Kidney (tissue), 14 donors: ENCODE data around the gene DCST1. TPM values are rescaled to one million over a fixed set of nuclear protein-coding genes. Genes with fewer than 3 reads are reported as not detected.
A peak's percentile ranks its signal among the peaks of the same experiment; 100 is the strongest.

Experiments used
- DNase-seq, 5 donors: peaks; one replicate each; pipeline ENCODE4 v3.0.0-alpha.2; 2013 to 2020
- FAIRE-seq: peaks from 2 replicates; lab custom pipeline; 2012; peaks lifted over from hg19 to GRCh38; lab: Jason Lieb, UNC
- H3K27ac ChIP-seq, 2 donors: one replicate each; pipeline ENCODE4 v1.7.0; 2013; ENCODE audit warnings: low read depth in 2 of 2, low read length in 2 of 2, inconsistent platforms in 1 of 2
- H3K27me3 ChIP-seq: one replicate; pipeline ENCODE4 v1.7.1; 2013; ENCODE audit warnings: low read length, inconsistent platforms; ENCODE audit not compliant: control insufficient read depth, insufficient read depth
- H3K36me3 ChIP-seq, 3 donors: one replicate each; pipeline versions ENCODE4 v1.7.0 to v1.7.1; 2013; ENCODE audit warnings: low read length in 3 of 3, control low read depth in 1 of 3, inconsistent platforms in 1 of 3; ENCODE audit not compliant: insufficient read depth in 3 of 3, control insufficient read depth in 2 of 3
- H3K4me1 ChIP-seq, 3 donors: one replicate each; pipeline versions ENCODE4 v1.7.0 to v1.7.1; 2013; ENCODE audit warnings: low read length in 3 of 3, inconsistent platforms in 1 of 3, low read depth in 1 of 3; ENCODE audit not compliant: control insufficient read depth in 2 of 3, insufficient read depth in 2 of 3
- H3K4me3 ChIP-seq, 3 donors: one replicate each; pipeline versions ENCODE4 v1.7.0 to v1.8.1; 2013; ENCODE audit warnings: low read length in 3 of 3, control low read depth in 1 of 3, inconsistent platforms in 1 of 3
- H3K9ac ChIP-seq, 3 donors: one replicate each; pipeline versions ENCODE4 v1.7.0 to v1.7.1; 2013; ENCODE audit warnings: low read length in 3 of 3, control low read depth in 1 of 3, inconsistent platforms in 1 of 3
- H3K9me3 ChIP-seq, 3 donors: one replicate each; pipeline versions ENCODE4 v1.7.0 to v1.7.1; 2013; ENCODE audit warnings: low read length in 3 of 3, control low read depth in 1 of 3, inconsistent platforms in 1 of 3; ENCODE audit not compliant: control insufficient read depth in 2 of 3, insufficient read depth in 1 of 3
- intact Hi-C: fragments of 100-400 bp; cut with DNase I; formaldehyde crosslinking; loops from one replicate; pipeline ENCODE4 v1.11.1; 2022
- polyA plus RNA-seq: library from polyadenylated mRNA; stranded (reverse); fragments of 350-450 nt; fragmentation: Illumina TruSeq; extraction: RNeasy Lipid Tissue Mini Kit (QIAGEN cat#74804); gene quantifications from one replicate; pipeline ENCODE4 v1.2.3, GENCODE V29; 2014; ENCODE audit warnings: low read depth, low replicate concordance; ENCODE audit not compliant: insufficient read depth
- total RNA-seq: library from RNA; stranded (reverse); fragmentation: NEBNext Ultra II Directional; extraction: Animal tissue kit (Norgen Biotek cat#: 25700); gene quantifications from one replicate; pipeline ENCODE4 v1.2.1, GENCODE V29; 2021
- TF ChIP-seq, protein P1 (sequence below): IDR thresholded peaks from 3 replicates; pipeline ENCODE4 v1.5.1; 2012; ENCODE audit warnings: mild to moderate bottlenecking, moderate library complexity, borderline replicate concordance; ENCODE audit not compliant: insufficient read depth; ENCODE audit errors: extremely low read depth
- donor health status: control.
- donor health status: control.
- donor health status: control.
- donor health status: control.
- donor health status: control.
- donor health status: DM: yes; HTN: yes; CAD: no.
- donor health status: Normal renal cell carcinoma (clear cell type).

DCST1 gene
- total and polyA plus RNA-seq, 2 donors from 2014 or later, result not detected

GRCh38 chr1:155083865-155084721 is 50.5 kb downstream of the DCST1 start:
- peaks cover 9% of the 10 kb centered on the region for H3K27me3 ChIP-seq
- no peak for FAIRE-seq

DNA sequence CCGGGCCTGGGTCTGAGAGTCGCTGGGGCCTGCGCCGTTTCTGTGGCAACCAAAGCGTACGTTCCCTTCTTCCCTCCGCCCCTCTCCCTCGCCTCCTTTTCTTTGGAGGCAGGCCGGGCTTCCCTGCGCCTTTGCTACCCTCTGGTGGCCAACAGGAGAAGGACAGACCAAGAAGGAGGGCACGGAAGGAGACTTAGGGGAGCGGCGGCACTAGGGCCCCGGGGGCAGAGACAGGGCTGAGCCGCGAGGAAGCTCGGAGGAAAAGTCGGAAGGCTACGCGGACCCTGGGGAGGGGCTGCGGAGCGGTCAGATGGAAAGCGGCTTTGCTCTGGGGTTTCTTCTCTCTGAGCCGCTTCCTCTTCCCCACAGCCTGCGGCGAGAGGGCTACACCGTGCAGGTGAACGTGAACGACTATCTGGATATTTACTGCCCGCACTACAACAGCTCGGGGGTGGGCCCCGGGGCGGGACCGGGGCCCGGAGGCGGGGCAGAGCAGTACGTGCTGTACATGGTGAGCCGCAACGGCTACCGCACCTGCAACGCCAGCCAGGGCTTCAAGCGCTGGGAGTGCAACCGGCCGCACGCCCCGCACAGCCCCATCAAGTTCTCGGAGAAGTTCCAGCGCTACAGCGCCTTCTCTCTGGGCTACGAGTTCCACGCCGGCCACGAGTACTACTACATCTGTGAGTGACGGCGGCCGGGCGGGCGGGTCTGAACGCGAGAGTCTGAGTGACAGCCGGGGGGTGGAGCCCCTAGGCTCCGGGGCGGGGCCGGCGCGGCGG is 51.3 kb downstream of the DCST1 start:
- H3K9me3 ChIP-seq, result no peaks in the 10 kb centered on the region
- peak overlapping the region in 2 of 3 donors; percentile 28 to 73 for H3K9ac ChIP-seq
- FAIRE-seq (no peak), DNase-seq (peak; percentile 97 to 99 (median 98))
- H3K4me3 ChIP-seq, result peak overlapping the region; percentile 71 to 86 (median 75)
- H3K27ac ChIP-seq, result peak overlapping the region; percentile 89 to 91
- peaks cover 9% of the 10 kb centered on the region for H3K27me3 ChIP-seq
- intact Hi-C loops, result no loop called here
- TF ChIP-seq, protein P1, sequence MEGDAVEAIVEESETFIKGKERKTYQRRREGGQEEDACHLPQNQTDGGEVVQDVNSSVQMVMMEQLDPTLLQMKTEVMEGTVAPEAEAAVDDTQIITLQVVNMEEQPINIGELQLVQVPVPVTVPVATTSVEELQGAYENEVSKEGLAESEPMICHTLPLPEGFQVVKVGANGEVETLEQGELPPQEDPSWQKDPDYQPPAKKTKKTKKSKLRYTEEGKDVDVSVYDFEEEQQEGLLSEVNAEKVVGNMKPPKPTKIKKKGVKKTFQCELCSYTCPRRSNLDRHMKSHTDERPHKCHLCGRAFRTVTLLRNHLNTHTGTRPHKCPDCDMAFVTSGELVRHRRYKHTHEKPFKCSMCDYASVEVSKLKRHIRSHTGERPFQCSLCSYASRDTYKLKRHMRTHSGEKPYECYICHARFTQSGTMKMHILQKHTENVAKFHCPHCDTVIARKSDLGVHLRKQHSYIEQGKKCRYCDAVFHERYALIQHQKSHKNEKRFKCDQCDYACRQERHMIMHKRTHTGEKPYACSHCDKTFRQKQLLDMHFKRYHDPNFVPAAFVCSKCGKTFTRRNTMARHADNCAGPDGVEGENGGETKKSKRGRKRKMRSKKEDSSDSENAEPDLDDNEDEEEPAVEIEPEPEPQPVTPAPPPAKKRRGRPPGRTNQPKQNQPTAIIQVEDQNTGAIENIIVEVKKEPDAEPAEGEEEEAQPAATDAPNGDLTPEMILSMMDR, result peak; percentile 98
- no peaks in the 10 kb centered on the region for H3K36me3 ChIP-seq
- peaks cover 3 to 23% (median 18%) of the 10 kb centered on the region in 3 donors for H3K4me1 ChIP-seq

More at GRCh38 chr1:155083865-155084721, 50.5 kb downstream of the DCST1 start:
- intact Hi-C loops, result no loop called here
- peaks cover 3 to 31% (median 18%) of the 10 kb centered on the region in 3 donors for H3K4me1 ChIP-seq
- no peaks in the 10 kb centered on the region for H3K36me3 ChIP-seq
- H3K27ac ChIP-seq, result no peak overlapping the region
- no peaks in the 10 kb centered on the region for H3K9me3 ChIP-seq
- DNase-seq, result peak in 3 of 5 donors; percentile 21 to 79 (median 53)
- H3K9ac ChIP-seq, result peak overlapping the region in 1 of 3 donors; percentile 73
- H3K4me3 ChIP-seq, result peak overlapping the region; percentile 49 to 86 (median 71)
- TF ChIP-seq, protein P1, result peak; percentile 15

DNA sequence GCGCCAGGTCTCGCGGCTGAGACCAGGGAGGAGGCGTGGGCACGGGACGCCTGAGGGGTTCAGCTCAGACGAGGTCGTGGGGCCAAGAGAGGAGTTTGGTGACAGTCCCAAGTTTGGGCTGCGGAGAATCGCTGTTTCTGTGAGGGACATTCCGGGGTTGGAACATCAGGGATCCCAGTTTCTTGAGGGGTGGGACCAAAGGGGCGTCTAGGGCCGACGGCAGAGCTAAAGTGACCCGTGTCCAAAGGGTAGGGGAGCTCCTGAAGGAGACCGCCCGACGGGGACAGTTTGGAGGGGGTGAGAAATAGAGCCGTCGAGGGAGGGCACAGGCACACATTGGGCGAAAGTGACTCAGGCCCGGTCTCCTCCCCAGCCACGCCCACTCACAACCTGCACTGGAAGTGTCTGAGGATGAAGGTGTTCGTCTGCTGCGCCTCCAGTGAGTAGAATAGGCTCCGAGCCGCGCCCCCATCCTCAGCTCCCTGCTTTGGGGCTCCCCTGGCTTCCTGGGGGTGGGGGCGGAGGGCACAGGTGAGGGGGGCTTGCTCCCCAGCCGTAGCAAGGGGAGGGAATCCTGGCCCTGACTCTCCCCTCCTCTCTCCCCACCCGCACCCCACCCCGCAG is 52.0 kb downstream of the DCST1 start:
- Histone ChIP-seq H3K9me3 (no peaks in the 10 kb centered on the region), H3K36me3 (no peaks in the 10 kb centered on the region), H3K9ac (peak overlapping the region in 2 of 3 donors; percentile 47 to 73), H3K4me1 (peaks cover 3 to 20% (median 18%) of the 10 kb centered on the region in 3 donors), H3K27me3 (peaks cover 9% of the 10 kb centered on the region), H3K4me3 (peak overlapping the region; percentile 71 to 86 (median 75)), H3K27ac (peak overlapping the region; percentile 89 to 91)
- FAIRE-seq (no peak), DNase-seq (peak; percentile 31 to 94 (median 74))
- intact Hi-C loops, result no loop called here
- TF ChIP-seq, protein P1, result no peak
